Measurements from ENCODE around the gene GOLGA6L6.
"Not testable (repeated sequence)": the region's sequence is repeated elsewhere in the genome, so short reads cannot be mapped to it uniquely, and the experiment has no call there.

Gene GOLGA6L6

DNA sequence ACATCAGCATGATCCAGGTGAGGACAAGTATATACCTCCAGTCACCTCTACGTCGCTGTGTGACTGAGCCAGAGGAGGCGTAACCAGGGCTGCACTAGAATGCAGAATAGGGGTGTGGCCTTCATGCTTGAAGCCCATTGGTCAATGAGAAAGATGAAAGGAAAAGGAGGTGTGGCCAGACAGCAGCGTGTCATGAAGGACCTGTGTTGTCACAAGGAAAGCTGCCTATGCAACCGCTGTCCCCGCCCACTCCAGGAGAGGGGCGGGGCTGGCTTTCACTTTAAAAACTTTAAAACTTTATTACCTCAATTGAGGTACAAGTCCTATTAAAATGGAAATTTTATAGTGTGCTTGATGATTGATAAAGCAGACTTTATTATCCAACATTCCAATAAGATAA is at the start of gene GOLGA6L6:
Gene GOLGA6L6, minus strand, starts transcription at position 101 of the 400 bp plus-strand sequence. Its CDS starts 91 bp downstream, at position 10.
- DNase-seq (ENCODE audit: low spot score): not testable (repeated sequence)

DNA sequence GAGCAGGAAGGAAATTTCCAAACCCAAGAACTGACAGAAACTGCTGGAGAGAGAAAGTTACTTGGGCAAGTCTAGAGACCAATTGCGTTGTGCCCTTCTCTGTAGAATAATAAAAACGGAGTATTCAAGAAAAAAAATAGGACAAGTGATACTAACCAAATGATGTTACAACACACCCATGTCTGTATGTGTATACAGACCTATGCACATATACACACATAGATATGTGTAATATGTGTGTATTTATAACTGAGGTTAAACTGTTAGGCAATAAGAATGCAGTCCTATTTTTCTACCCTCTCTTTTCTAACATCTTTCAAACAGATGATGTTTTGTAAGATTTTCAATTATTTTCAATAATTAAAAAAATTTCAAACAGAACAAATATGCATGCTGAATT is 48.5 kb upstream of the GOLGA6L6 start:
- DNase-seq (ENCODE audit: low spot score): not testable (repeated sequence)

GRCh38 chr15:20586821-20587220 is 45.2 kb upstream of the GOLGA6L6 start:
- DNase-seq (ENCODE audit: low spot score): not testable (repeated sequence)

DNA sequence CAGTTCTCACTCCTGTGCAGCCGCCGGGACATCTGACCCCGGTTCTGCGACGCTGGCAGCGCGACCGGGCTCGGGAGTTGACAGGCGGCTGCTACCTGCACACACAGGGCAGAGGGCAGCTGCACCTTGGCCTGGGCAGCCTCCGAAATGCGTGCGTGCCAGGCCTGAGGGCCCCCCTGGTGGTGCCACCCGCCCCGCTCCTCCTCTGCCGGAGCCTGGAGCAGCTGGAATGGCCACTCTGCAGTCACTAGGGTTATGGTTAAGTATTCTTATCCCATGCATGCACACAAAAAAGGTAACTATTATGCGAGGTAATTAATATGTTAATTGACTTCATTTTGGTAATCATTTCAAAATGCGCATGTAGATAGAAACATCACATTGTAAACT is 41.1 kb upstream of the GOLGA6L6 start:
- not testable (repeated sequence) for DNase-seq (ENCODE audit: low spot score)

- DNase-seq (ENCODE audit: low spot score): not testable (repeated sequence)
Measured at GRCh38 chr15:20582109-20582725, 40.6 kb upstream of the GOLGA6L6 start.

GRCh38 chr15:20581261-20582108 is 39.9 kb upstream of the GOLGA6L6 start:
- DNase-seq (ENCODE audit: low spot score): not testable (repeated sequence)

- not testable (repeated sequence) for DNase-seq (ENCODE audit: low spot score)
Measured at GRCh38 chr15:20579662-20580061, 38.1 kb upstream of the GOLGA6L6 start.

DNA sequence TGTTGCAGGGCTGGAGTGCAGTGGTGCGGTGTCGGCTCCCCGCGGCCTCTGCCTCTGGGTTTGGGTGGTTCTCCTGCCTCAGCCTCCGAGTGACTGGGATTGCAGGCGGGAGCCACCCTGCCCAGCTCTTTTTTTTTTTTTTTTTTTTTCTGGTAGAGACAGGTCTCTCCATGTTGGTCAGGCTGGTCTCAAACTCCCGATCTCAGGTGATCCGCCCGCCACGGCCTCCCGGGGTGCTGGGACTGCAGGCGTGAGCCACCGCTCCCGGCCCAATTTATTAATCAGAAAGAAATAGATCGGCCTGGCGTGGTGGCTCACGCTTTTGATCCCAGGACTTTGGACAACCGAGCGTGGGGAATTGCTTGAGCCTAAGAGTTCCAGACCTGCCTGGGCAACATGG is 9.7 kb upstream of the GOLGA6L6 start:
- not testable (repeated sequence) for DNase-seq (ENCODE audit: low spot score)

DNA sequence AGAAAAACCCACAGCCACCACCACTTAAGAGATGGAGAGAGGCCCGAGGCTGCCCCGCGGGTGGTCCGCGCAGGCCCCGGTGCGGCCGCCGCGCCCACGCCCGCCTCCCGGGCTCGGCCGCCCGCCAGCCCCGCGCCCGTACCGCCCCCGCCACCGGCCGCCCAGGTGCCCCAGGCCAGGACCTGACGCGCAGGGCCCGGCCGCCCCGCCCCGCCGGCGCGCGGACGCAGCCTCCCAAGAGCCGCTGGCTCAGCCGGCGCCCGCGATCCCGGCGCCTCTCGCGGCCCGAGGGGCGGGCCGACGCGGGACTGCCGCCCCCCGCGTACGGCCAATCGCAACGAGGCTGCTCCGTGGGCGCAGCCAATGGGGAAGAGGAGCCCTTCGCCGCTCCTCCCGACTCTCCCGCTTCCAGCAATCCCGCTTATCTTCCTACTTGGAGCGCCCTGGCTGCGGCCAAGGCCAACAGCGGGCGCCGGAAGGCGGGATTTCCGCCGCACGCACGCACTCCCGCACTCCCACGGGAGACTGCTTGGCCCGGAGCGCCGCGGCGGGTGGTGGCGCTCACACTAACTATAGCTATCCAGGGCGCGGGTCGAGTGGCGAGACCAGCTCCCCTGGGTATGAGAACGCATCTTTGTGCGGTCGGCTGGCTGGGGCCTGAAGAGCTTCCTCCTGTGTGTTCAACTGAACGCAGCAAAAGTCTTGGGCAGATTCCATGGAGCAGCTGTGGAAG is 35.5 kb downstream of the GOLGA6L6 start:
- not testable (repeated sequence) for DNase-seq (ENCODE audit: low spot score)

DNA sequence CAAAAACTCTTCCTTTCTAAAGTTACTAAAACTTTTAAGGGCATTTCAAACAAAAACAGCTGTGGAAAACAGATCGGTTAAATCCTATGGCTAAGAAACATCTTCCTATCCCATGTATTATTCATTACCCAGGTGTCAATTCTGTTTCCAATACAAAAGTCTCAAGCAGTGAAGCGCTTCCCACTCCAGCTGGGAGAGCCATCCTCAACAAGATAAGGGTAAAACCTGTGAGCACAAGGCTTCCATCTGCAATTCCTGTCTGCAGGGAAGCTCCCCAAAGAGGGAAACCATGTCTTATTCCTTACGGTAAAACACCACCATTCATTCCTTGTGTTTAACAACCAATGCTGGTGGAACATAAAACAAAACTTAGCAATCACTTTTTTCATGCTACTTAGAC is 38.8 kb downstream of the GOLGA6L6 start:
- DNase-seq (ENCODE audit: low spot score): not testable (repeated sequence)

- DNase-seq (ENCODE audit: low spot score): not testable (repeated sequence)
Measured at GRCh38 chr15:20501512-20502222, 39.9 kb downstream of the GOLGA6L6 start.

DNA sequence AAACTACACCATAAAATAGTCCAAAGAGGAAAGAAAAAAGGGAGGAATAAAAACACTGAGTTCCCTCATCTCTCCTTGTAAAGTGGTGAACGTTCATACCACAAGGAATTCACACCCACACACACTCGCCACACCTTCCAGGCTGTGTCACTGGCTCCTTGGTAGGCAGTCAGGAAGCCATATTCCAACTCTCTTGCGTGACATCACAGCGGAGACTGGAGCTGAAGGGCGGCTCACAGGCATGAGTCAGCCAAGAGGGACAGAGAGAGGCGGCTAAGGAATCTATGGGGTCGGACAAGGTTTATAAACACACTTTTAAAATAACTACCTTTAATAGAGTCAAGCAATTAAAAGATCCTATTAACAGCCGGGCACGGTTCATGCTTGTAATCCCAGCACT is 43.8 kb downstream of the GOLGA6L6 start:
- DNase-seq (ENCODE audit: low spot score): not testable (repeated sequence)

DNA sequence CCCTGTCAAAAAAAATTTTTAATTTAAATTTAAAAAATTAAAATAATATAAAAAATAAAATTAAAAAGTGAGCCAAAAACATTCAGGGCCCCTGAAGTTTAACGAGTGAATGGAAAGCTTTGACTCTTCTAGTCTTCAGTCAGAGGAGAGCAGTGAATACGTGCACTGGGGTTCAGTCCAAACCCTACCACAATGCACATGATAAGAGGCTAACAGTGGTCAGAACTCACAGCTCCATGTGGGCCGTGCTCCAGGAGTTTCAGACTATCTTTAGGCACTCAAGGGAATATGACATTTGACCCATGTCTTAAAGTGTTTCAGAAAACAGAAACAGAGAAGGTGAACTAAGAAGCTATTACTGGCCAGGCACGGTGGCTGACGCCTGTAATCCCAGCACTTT is 48.6 kb downstream of the GOLGA6L6 start:
- not testable (repeated sequence) for DNase-seq (ENCODE audit: low spot score)

DNA sequence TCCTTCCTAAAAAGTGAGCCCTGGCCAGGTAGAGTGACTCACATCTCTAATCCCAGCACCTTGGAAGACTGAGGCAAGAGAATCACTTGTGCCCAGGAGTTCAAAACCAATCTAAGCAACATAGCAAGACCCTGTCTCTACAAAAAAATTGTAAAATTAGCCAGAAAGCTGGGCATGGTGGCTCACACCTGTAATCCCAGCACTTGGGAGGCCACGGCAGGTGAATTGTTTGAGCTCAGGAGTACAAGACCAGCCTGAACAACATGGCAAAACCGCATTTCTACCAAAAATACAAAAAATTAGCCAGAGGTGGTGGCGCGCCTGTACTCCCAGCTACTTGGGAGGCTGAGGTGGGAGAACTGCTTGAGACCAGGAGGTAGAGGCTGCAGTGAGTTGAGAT is 49.0 kb downstream of the GOLGA6L6 start:
- not testable (repeated sequence) for DNase-seq (ENCODE audit: low spot score)

GRCh38 chr15:20489320-20489719 is 52.3 kb downstream of the GOLGA6L6 start:
- not testable (repeated sequence) for DNase-seq (ENCODE audit: low spot score)
